Tongue (tissue), 2 donors: Measurements from ENCODE around the gene TLL1. TPM values are rescaled to one million over a fixed set of nuclear protein-coding genes. Genes with fewer than 3 reads are reported as not detected.

ENCODE experiments used
- small RNA-seq: library from RNA; depleted of rRNA; stranded (forward); fragments of <200 nt; gene quantifications from one replicate; pipeline ENCODE3, GENCODE V24; 2014; ENCODE audit warnings: low replicate concordance
- total RNA-seq: library from RNA; depleted of rRNA; stranded (reverse); fragments of >200 nt; gene quantifications from one replicate; pipeline ENCODE4 v1.2.3, GENCODE V29; 2014

The TLL1 gene
- total RNA-seq, 1 donor from 2014 or later: 11.9 TPM

Small RNA genes within 50 kb of the gene (small RNA-seq; reads per million reads assigned to genes)
- gene RNA5SP170: not detected
